ENCODE results near the gene CCDC127. TPM values are rescaled to one million over a fixed set of nuclear protein-coding genes. Genes with fewer than 3 reads are reported as not detected.
"Not testable (repeated sequence)": the region's sequence is repeated elsewhere in the genome, so short reads cannot be mapped to it uniquely, and the experiment has no call there.

The CCDC127 gene
- total RNA-seq, 1 donor from 2014 or later = 2.9 TPM

GRCh38 chr5:252546-252945 lies 34.6 kb upstream of the CCDC127 start:
- Histone ChIP-seq H3K27me3 (ENCODE audit: control insufficient read depth, insufficient read depth, low read length) (no peaks in the 10 kb centered on the region), H3K36me3 (ENCODE audit: control insufficient read depth, insufficient read depth, low read length) (peaks cover 14% of the 10 kb centered on the region), H3K4me3 (ENCODE audit: low read depth, low read length) (no peak overlapping the region)
- FAIRE-seq (no peak), DNase-seq (ENCODE audit: low read depth) (peak; percentile 64)
- TF ChIP-seq, protein P1, sequence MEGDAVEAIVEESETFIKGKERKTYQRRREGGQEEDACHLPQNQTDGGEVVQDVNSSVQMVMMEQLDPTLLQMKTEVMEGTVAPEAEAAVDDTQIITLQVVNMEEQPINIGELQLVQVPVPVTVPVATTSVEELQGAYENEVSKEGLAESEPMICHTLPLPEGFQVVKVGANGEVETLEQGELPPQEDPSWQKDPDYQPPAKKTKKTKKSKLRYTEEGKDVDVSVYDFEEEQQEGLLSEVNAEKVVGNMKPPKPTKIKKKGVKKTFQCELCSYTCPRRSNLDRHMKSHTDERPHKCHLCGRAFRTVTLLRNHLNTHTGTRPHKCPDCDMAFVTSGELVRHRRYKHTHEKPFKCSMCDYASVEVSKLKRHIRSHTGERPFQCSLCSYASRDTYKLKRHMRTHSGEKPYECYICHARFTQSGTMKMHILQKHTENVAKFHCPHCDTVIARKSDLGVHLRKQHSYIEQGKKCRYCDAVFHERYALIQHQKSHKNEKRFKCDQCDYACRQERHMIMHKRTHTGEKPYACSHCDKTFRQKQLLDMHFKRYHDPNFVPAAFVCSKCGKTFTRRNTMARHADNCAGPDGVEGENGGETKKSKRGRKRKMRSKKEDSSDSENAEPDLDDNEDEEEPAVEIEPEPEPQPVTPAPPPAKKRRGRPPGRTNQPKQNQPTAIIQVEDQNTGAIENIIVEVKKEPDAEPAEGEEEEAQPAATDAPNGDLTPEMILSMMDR (IDR thresholded peaks at IDR 0.05; ENCODE audit: insufficient read depth, low read length, severe bottlenecking) = no peak

GRCh38 chr5:251975-252374 lies 34.0 kb upstream of the CCDC127 start:
- FAIRE-seq; H3K27me3 ChIP-seq (ENCODE audit: control insufficient read depth, insufficient read depth, low read length); H3K4me3 ChIP-seq (ENCODE audit: low read depth, low read length): not testable (repeated sequence)
- peaks cover 13% of the 10 kb centered on the region for H3K36me3 ChIP-seq (ENCODE audit: control insufficient read depth, insufficient read depth, low read length)
- DNase-seq (ENCODE audit: low read depth) = peak; percentile 28

GRCh38 chr5:251538-251937 lies 33.6 kb upstream of the CCDC127 start:
- DNase-seq (ENCODE audit: low read depth); H3K36me3 ChIP-seq (ENCODE audit: control insufficient read depth, insufficient read depth, low read length): not testable (repeated sequence)

DNA sequence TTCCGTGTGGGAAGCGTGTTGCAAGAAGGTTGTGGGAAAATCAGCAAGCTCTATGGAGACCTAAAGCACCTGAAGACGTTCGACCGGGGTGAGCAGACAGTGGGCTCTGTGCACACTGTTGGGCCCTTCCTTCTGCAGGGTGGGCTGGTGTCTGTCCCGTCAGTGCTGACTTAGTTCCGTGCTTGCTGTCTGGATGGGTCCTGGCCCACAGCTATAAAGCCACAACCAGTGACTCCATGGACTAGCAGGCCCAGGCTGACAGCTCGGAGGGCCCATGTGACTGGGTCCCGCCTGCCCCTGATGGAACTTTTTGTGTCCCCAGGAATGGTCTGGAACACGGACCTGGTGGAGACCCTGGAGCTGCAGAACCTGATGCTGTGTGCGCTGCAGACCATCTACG lies 33.1 kb upstream of the CCDC127 start:
- not testable (repeated sequence) for H3K36me3 ChIP-seq (ENCODE audit: control insufficient read depth, insufficient read depth, low read length); DNase-seq (ENCODE audit: low read depth); FAIRE-seq

More at GRCh38 chr5:251538-251937, 33.6 kb upstream of the CCDC127 start:
- H3K27me3 ChIP-seq (ENCODE audit: control insufficient read depth, insufficient read depth, low read length); H3K4me3 ChIP-seq (ENCODE audit: low read depth, low read length); FAIRE-seq: not testable (repeated sequence)

GRCh38 chr5:250396-250795 lies 32.4 kb upstream of the CCDC127 start:
- H3K36me3 ChIP-seq (ENCODE audit: control insufficient read depth, insufficient read depth, low read length); DNase-seq (ENCODE audit: low read depth): not testable (repeated sequence)

More for the DNA sequence above, 33.1 kb upstream of the CCDC127 start:
- H3K4me3 ChIP-seq (ENCODE audit: low read depth, low read length); H3K27me3 ChIP-seq (ENCODE audit: control insufficient read depth, insufficient read depth, low read length): not testable (repeated sequence)

DNA sequence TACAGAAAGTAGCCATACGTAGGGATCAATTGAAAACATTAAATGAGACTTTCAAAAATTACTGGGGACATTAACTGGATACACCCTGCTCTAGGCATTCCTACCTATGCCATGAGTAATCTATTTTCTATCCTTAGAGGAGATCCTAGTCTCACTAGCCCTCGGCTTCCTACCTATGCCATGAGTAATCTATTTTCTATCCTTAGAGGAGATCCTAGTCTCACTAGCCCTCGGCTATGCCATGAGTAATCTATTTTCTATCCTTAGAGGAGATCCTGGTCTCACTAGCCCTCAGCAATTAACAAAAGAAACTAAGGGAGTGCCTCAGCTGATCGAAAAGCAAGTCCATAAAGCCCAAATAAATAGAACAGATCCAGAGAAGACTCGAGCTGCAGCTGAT lies 27.8 kb upstream of the CCDC127 start:
- peak; percentile 35 for DNase-seq (ENCODE audit: low read depth)
- H3K36me3 ChIP-seq (ENCODE audit: control insufficient read depth, insufficient read depth, low read length) = peaks cover 12% of the 10 kb centered on the region
- FAIRE-seq; H3K4me3 ChIP-seq (ENCODE audit: low read depth, low read length); H3K27me3 ChIP-seq (ENCODE audit: control insufficient read depth, insufficient read depth, low read length): not testable (repeated sequence)

More at GRCh38 chr5:250396-250795, 32.4 kb upstream of the CCDC127 start:
- H3K4me3 ChIP-seq (ENCODE audit: low read depth, low read length); FAIRE-seq; H3K27me3 ChIP-seq (ENCODE audit: control insufficient read depth, insufficient read depth, low read length): not testable (repeated sequence)

DNA sequence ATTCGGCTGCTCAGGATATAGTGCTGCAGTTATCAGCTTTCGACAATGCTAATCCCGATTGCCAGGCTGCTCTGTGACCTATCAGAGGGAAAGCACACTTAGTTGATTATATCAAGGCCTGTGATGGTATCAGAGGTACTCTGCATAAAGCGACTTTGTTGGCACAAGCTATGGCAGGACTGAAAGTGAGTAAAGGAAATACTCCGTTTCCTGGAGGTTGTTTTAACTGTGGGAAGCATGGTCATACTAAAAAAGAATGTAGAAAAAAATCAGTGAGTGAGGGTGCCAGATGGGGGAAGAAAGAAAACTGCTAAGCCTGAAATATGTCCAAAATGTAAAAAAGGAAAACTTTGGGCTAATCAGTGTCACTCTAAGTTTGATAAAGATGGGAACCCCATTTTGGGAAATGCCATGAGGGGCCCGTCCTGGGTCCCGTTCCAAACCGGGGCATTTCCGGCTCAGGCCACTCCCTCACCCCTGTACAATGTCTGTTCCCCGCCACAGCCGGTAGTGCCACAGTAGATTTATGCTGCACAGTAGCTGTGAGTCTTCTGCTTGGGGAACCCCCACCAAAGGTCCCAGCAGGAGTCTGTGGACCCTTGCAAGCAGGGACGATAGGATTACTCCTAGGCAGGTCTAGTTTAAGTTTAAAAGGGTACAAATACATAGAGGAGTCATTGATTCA lies 25.9 kb upstream of the CCDC127 start:
- not testable (repeated sequence) for H3K4me3 ChIP-seq (ENCODE audit: low read depth, low read length); FAIRE-seq; DNase-seq (ENCODE audit: low read depth); H3K27me3 ChIP-seq (ENCODE audit: control insufficient read depth, insufficient read depth, low read length)
- H3K36me3 ChIP-seq (ENCODE audit: control insufficient read depth, insufficient read depth, low read length) = peaks cover 11% of the 10 kb centered on the region

DNA sequence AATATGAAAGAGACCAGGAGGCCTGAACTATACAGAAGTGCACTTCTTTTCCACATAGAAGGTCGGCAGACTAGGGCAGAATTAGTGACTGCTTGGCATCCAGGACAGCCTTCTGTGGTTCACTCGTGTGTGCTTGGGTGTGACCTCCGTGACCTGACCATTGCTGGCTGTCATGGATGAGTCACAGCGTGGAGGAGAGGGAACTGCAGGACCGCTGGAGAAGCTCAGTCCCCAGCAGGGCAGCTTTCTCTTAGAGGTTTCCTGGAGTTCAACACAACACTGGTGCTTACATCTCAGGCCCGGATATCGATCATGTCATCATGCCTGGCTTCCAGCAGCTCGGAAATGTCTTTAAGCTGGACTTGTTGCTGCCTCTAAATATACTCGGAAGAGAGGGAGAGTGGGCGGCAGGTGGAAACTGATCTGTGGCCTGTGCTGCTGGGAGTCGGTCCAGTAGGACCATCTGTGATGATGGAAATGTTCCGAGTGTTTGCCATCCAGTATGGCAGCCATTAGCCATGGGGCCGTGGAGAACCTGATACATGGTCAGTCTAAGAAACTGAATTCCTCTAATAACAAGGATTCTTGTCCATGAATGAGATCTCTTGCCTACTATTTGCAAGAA lies 23.2 kb upstream of the CCDC127 start:
- not testable (repeated sequence) for H3K36me3 ChIP-seq (ENCODE audit: control insufficient read depth, insufficient read depth, low read length); DNase-seq (ENCODE audit: low read depth); H3K27me3 ChIP-seq (ENCODE audit: control insufficient read depth, insufficient read depth, low read length); H3K4me3 ChIP-seq (ENCODE audit: low read depth, low read length); FAIRE-seq

GRCh38 chr5:240550-240949 lies 22.6 kb upstream of the CCDC127 start:
- DNase-seq (ENCODE audit: low read depth); FAIRE-seq; H3K4me3 ChIP-seq (ENCODE audit: low read depth, low read length); H3K36me3 ChIP-seq (ENCODE audit: control insufficient read depth, insufficient read depth, low read length); H3K27me3 ChIP-seq (ENCODE audit: control insufficient read depth, insufficient read depth, low read length): not testable (repeated sequence)

DNA sequence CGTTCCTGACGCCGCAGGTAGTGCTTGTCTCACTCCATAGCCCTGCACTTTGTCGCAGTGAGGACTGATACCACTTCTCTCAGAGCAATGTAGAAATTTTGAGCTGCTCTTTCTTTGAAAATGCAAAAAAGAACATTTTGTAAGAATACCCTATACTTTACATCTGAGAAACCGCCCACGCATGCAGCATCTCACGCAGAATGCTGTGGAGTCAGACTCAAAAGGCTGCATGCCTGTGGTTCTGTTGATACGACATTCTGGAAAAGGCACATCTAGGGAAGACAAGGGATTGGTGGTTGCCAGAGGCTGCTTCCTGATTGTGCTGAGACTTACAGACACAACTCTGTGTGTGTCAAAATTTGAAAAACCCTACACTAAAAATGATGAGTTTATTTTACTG lies 20.0 kb upstream of the CCDC127 start:
- not testable (repeated sequence) for DNase-seq (ENCODE audit: low read depth); H3K27me3 ChIP-seq (ENCODE audit: control insufficient read depth, insufficient read depth, low read length); FAIRE-seq

DNA sequence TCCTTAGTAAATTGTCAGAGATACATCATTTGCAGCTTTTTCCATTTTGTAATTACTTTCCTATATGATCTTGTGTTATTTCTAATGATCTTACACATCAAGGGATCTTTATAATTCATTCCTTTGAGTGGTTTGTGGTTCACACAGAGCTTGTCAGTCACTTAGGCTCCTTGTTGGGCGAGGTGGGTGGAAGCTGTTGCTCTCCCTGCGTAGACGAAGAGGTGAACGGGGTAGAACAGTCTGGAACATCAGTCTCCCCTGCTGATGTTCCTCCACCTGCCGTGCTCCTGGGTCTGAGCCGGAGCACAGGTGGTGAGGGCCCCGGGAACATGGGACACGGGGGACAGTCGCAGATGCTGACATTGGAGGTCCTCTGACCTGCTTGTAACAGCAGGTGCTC lies 17.6 kb upstream of the CCDC127 start:
- FAIRE-seq; H3K36me3 ChIP-seq (ENCODE audit: control insufficient read depth, insufficient read depth, low read length); DNase-seq (ENCODE audit: low read depth); H3K4me3 ChIP-seq (ENCODE audit: low read depth, low read length); H3K27me3 ChIP-seq (ENCODE audit: control insufficient read depth, insufficient read depth, low read length): not testable (repeated sequence)

More for the DNA sequence above, 20.0 kb upstream of the CCDC127 start:
- H3K36me3 ChIP-seq (ENCODE audit: control insufficient read depth, insufficient read depth, low read length) = peaks cover 11% of the 10 kb centered on the region
- not testable (repeated sequence) for H3K4me3 ChIP-seq (ENCODE audit: low read depth, low read length)
